Measurements from ENCODE around the gene TBC1D2.

DNA sequence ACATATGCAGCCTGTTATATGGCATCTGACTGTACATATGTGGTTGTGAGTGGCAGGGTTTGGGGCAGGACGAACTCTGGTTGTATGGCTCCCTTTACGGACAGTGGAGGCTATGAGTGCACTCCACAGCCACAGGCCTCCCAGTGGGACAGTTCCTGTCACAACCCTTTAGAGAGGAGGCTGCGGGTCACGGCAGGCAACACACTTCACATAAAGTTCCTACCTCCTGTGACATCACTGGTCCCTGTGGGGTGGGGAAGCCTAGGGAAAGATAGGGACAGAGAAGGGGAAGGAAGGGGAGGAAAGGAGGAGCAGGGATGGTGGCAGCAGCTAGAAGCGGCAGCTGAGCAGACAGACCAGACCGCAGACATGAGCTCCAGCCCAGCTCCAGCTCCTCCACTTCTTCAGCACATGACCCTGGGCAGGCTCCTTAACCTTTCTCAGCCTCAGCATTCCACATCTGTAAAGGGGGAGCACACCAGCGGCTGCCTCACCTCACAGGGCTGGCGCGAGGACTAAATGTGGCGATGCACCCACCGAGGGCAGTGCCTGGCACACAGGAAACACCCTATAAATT is 35.6 kb downstream of the TBC1D2 start:
- TF ChIP-seq, protein P1, sequence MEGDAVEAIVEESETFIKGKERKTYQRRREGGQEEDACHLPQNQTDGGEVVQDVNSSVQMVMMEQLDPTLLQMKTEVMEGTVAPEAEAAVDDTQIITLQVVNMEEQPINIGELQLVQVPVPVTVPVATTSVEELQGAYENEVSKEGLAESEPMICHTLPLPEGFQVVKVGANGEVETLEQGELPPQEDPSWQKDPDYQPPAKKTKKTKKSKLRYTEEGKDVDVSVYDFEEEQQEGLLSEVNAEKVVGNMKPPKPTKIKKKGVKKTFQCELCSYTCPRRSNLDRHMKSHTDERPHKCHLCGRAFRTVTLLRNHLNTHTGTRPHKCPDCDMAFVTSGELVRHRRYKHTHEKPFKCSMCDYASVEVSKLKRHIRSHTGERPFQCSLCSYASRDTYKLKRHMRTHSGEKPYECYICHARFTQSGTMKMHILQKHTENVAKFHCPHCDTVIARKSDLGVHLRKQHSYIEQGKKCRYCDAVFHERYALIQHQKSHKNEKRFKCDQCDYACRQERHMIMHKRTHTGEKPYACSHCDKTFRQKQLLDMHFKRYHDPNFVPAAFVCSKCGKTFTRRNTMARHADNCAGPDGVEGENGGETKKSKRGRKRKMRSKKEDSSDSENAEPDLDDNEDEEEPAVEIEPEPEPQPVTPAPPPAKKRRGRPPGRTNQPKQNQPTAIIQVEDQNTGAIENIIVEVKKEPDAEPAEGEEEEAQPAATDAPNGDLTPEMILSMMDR (IDR thresholded peaks at IDR 0.05; ENCODE audit: low read depth, low read length): no peak
- TF ChIP-seq POLR2A (IDR thresholded peaks at IDR 0.05; ENCODE audit: extremely low read depth, insufficient read length) (no peak), MYC (IDR thresholded peaks at IDR 0.05; ENCODE audit: low read depth, low read length) (no peak)

All from NB4 (cell line).